Effector memory CD4-positive, alpha-beta T cell (primary cell): Measurements from ENCODE around the gene RXRA.

Experiments used
- DNase-seq, 3 donors: peaks; one replicate each; pipeline ENCODE4 v3.0.0-alpha.2; 2020
- H3K27ac ChIP-seq: 2 replicates; pipeline ENCODE4 v1.7.0; 2013; ENCODE audit warnings: mild to moderate bottlenecking, low read length, moderate library complexity; ENCODE audit not compliant: insufficient read depth, poor library complexity, severe bottlenecking
- H3K27me3 ChIP-seq: replicated peaks from 2 replicates; pipeline ENCODE4 v1.7.0; 2013; ENCODE audit warnings: mild to moderate bottlenecking, low read length; ENCODE audit not compliant: insufficient read depth, control insufficient read depth, poor library complexity, severe bottlenecking
- H3K36me3 ChIP-seq: 2 replicates; pipeline ENCODE4 v1.7.0; 2013; ENCODE audit warnings: mild to moderate bottlenecking, low read length, moderate library complexity; ENCODE audit not compliant: control insufficient read depth, insufficient read depth
- H3K4me1 ChIP-seq: 2 replicates; pipeline ENCODE4 v1.7.0; 2013; ENCODE audit warnings: low read length, mild to moderate bottlenecking; ENCODE audit not compliant: control insufficient read depth, insufficient read depth, poor library complexity, severe bottlenecking
- H3K4me3 ChIP-seq: 2 replicates; pipeline ENCODE4 v1.7.0; 2013; ENCODE audit warnings: low read length, low read depth, mild to moderate bottlenecking; ENCODE audit not compliant: insufficient read depth, poor library complexity, severe bottlenecking
- H3K9me3 ChIP-seq: 2 replicates; pipeline ENCODE4 v1.7.0; 2013; ENCODE audit warnings: mild to moderate bottlenecking, low read length, moderate library complexity; ENCODE audit not compliant: control insufficient read depth

Gene RXRA

GRCh38 chr9:134388289-134388808 lies 62.1 kb downstream of the RXRA start:
- DNase-seq, result no peak
- Histone ChIP-seq H3K9me3 (no peaks in the 10 kb centered on the region), H3K36me3 (no peaks in the 10 kb centered on the region), H3K4me3 (no peak overlapping the region), H3K4me1 (peaks cover 35% of the 10 kb centered on the region), H3K27ac (no peak overlapping the region), H3K27me3 (no peaks in the 10 kb centered on the region)

- no peak for DNase-seq
- H3K36me3 ChIP-seq, result no peaks in the 10 kb centered on the region
- no peaks in the 10 kb centered on the region for H3K9me3 ChIP-seq
- no peaks in the 10 kb centered on the region for H3K27me3 ChIP-seq
- peaks cover 39% of the 10 kb centered on the region for H3K4me1 ChIP-seq
- no peak overlapping the region for H3K27ac ChIP-seq
- no peak overlapping the region for H3K4me3 ChIP-seq
These were observed 62.7 kb downstream of the RXRA start for GRCh38 chr9:134388976-134389375.

GRCh38 chr9:134389642-134390041 lies 63.4 kb downstream of the RXRA start:
- DNase-seq, result no peak
- H3K36me3 ChIP-seq, result no peaks in the 10 kb centered on the region
- H3K4me1 ChIP-seq, result peaks cover 39% of the 10 kb centered on the region
- H3K27me3 ChIP-seq, result no peaks in the 10 kb centered on the region
- no peaks in the 10 kb centered on the region for H3K9me3 ChIP-seq
- no peak overlapping the region for H3K4me3 ChIP-seq
- no peak overlapping the region for H3K27ac ChIP-seq

GRCh38 chr9:134390537-134390936 lies 64.3 kb downstream of the RXRA start:
- peaks cover 47% of the 10 kb centered on the region for H3K4me1 ChIP-seq
- no peaks in the 10 kb centered on the region for H3K36me3 ChIP-seq
- peak; percentile 53 to 74 (median 70) for DNase-seq
- no peaks in the 10 kb centered on the region for H3K9me3 ChIP-seq
- peak overlapping the region; percentile 27 for H3K4me3 ChIP-seq
- H3K27ac ChIP-seq, result peak overlapping the region; percentile 96
- H3K27me3 ChIP-seq, result no peaks in the 10 kb centered on the region

- Histone ChIP-seq H3K9me3 (no peaks in the 10 kb centered on the region), H3K4me3 (peak overlapping the region; percentile 27), H3K36me3 (no peaks in the 10 kb centered on the region), H3K27me3 (no peaks in the 10 kb centered on the region), H3K27ac (peak overlapping the region; percentile 96), H3K4me1 (peaks cover 51% of the 10 kb centered on the region)
- DNase-seq, result no peak
These were observed 64.7 kb downstream of the RXRA start for GRCh38 chr9:134390947-134391318.

GRCh38 chr9:134391319-134392231 lies 65.3 kb downstream of the RXRA start:
- Histone ChIP-seq H3K4me1 (peaks cover 57% of the 10 kb centered on the region), H3K27ac (peak overlapping the region; percentile 96), H3K4me3 (peak overlapping the region; percentile 27), H3K9me3 (no peaks in the 10 kb centered on the region), H3K27me3 (no peaks in the 10 kb centered on the region), H3K36me3 (no peaks in the 10 kb centered on the region)
- peak; percentile 71 to 80 (median 79) for DNase-seq

- peak overlapping the region; percentile 96 for H3K27ac ChIP-seq
- no peak for DNase-seq
These were observed 66.6 kb downstream of the RXRA start for GRCh38 chr9:134392900-134393299.

GRCh38 chr9:134393582-134394280 lies 67.5 kb downstream of the RXRA start:
- Histone ChIP-seq H3K9me3 (no peaks in the 10 kb centered on the region), H3K36me3 (no peaks in the 10 kb centered on the region), H3K27me3 (no peaks in the 10 kb centered on the region), H3K27ac (peak overlapping the region; percentile 96), H3K4me1 (peaks cover 75% of the 10 kb centered on the region), H3K4me3 (no peak overlapping the region)
- peak in 1 of 3 donors; percentile 14 for DNase-seq

More at GRCh38 chr9:134392900-134393299, 66.6 kb downstream of the RXRA start:
- Histone ChIP-seq H3K4me1 (peaks cover 69% of the 10 kb centered on the region), H3K36me3 (no peaks in the 10 kb centered on the region), H3K4me3 (no peak overlapping the region), H3K27me3 (no peaks in the 10 kb centered on the region), H3K9me3 (no peaks in the 10 kb centered on the region)

GRCh38 chr9:134395002-134395517 lies 68.8 kb downstream of the RXRA start:
- Histone ChIP-seq H3K27me3 (no peaks in the 10 kb centered on the region), H3K4me3 (no peak overlapping the region), H3K9me3 (no peaks in the 10 kb centered on the region), H3K4me1 (peaks cover 71% of the 10 kb centered on the region), H3K36me3 (no peaks in the 10 kb centered on the region), H3K27ac (peak overlapping the region; percentile 76)
- DNase-seq, result no peak
